ENCODE results near the gene HPCA.

DNA sequence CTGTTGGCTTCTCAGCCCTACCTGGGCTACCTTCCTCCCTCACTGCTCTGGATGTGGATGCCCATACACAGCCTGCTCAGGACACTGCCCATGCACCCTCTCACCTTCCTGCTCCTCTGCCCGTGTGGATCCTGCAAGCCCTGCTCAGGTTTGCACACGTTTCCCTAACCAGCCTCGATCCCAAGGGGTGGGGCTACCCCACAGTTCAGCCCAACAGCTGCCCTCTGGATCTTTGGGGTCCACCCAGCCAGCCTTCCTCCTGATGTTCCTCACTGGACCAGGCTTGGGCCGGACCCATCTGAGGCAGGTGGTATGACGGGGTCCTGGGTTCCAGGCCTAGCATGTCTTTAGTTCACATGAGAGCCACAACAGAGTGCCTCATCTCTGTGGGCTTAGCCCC is 10.2 kb downstream of the HPCA start:
- no peak for TF ChIP-seq BHLHE40 (IDR thresholded peaks at IDR 0.05; ENCODE audit: borderline replicate concordance)
- no peak for TF ChIP-seq SP1 (IDR thresholded peaks at IDR 0.05)
- TF ChIP-seq NFRKB (IDR thresholded peaks at IDR 0.05), result no peak
- TF ChIP-seq SUZ12 (IDR thresholded peaks at IDR 0.05), result no peak
- TF ChIP-seq LEF1 (IDR thresholded peaks at IDR 0.05; ENCODE audit: borderline replicate concordance), result no peak
- no peak for TF ChIP-seq FOXM1 (IDR thresholded peaks at IDR 0.05; ENCODE audit: borderline replicate concordance)
- TF ChIP-seq FOXA1 (IDR thresholded peaks at IDR 0.05), result no peak
- TF ChIP-seq, protein P1, sequence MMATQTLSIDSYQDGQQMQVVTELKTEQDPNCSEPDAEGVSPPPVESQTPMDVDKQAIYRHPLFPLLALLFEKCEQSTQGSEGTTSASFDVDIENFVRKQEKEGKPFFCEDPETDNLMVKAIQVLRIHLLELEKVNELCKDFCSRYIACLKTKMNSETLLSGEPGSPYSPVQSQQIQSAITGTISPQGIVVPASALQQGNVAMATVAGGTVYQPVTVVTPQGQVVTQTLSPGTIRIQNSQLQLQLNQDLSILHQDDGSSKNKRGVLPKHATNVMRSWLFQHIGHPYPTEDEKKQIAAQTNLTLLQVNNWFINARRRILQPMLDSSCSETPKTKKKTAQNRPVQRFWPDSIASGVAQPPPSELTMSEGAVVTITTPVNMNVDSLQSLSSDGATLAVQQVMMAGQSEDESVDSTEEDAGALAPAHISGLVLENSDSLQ (IDR thresholded peaks at IDR 0.05), result no peak
- TF ChIP-seq ELF4 (IDR thresholded peaks at IDR 0.05), result no peak

Measured in HEK293T (cell line).